Erythroblast (primary cell): ENCODE measurements around the gene SGSH.

ENCODE experiments used
- GATA1 ChIP-seq: IDR thresholded peaks from 2 replicates; pipeline ENCODE4 v1.6.1; 2011; ENCODE audit warnings: low read depth, mild to moderate bottlenecking, control low read depth, low read length, moderate library complexity
- POLR2A ChIP-seq: IDR thresholded peaks from 2 replicates; pipeline ENCODE4 v1.6.1; 2011; ENCODE audit warnings: mild to moderate bottlenecking, low read length

DNA sequence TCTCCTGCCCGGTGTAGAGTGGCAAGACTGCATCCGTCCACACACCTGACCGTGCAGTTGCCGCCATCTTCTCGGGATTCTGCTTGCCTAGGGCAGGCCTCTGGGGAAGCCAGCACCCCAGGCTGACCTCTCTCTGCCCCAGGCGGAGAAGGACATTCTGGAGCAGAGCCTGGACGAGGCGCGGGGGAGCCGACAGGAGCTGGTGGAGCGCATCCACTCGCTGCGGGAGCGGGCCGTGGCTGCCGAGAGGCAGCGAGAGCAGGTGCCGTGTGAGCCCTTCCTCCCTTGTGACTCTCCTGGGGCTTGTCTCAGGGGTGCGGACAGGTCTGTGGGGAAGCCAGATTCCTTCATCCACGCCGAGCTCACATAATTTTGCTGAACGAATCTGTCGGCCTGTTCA lies 30.5 kb downstream of the SGSH start:
- TF ChIP-seq POLR2A, result no peak
- TF ChIP-seq GATA1, result no peak
